B cell (primary cell): ENCODE results near the gene SLC12A7. TPM values are rescaled to one million over a fixed set of nuclear protein-coding genes. Genes with fewer than 3 reads are reported as not detected.

Experiments used
- ATAC-seq: fragments of 200-7000 bp; cut with Tn5 transposase; one replicate; pipeline ENCODE4 v1.10.0; 2021; ENCODE audit warnings: low read depth, mild to moderate bottlenecking, moderate number of reproducible peaks, moderate library complexity
- CTCF ChIA-PET: fragments of 350-600 bp; sonication (Branson Sonifier 250); formaldehyde crosslinking; loops from one replicate; lab custom pipeline; 2021; ENCODE audit warnings: antibody characterized with exemption, inconsistent platforms; lab: Charles Lee
- POLR2A ChIA-PET: fragments of 350-600 bp; sonication (Branson Sonifier 250); formaldehyde crosslinking; loops from one replicate; lab custom pipeline; 2021; ENCODE audit warnings: antibody characterized with exemption; lab: Charles Lee
- DNase-seq: peaks from one replicate; pipeline ENCODE4 v3.0.0; 2013
- H2AFZ ChIP-seq: 2 replicates; pipeline ENCODE4 v1.6.1; 2012; ENCODE audit warnings: mild to moderate bottlenecking, low read depth, low read length; ENCODE audit not compliant: insufficient read depth, poor library complexity, severe bottlenecking
- H3K27ac ChIP-seq, 2 donors: 1 replicate in 1 of 2; 2 replicates in 1 of 2; pipeline ENCODE4 v1.5.1; 2012 to 2013; ENCODE audit warnings: low read length in 2 of 2, mild to moderate bottlenecking in 2 of 2, moderate library complexity in 1 of 2
- H3K27me3 ChIP-seq, 4 experiments: fragments of 200-600 bp in 1 of 4; sonication (generic) in 1 of 4; replicated peaks in 1 of 4; 1 replicate in 2 of 4; 2 replicates in 2 of 4; pipeline versions ENCODE4 v1.6.1 to v1.7.0; 2013 to 2016; ENCODE audit warnings: low read length in 3 of 4, mild to moderate bottlenecking in 2 of 4, mixed read lengths in 1 of 4, moderate library complexity in 1 of 4; ENCODE audit not compliant: insufficient read depth in 4 of 4, control insufficient read depth in 3 of 4; ENCODE audit errors: control extremely low read depth in 1 of 4
- H3K36me3 ChIP-seq, 2 experiments: replicated peaks in 1 of 2; 1 replicate in 1 of 2; 2 replicates in 1 of 2; pipeline versions ENCODE4 v1.6.1 to v1.7.1; 2013; ENCODE audit warnings: low read length in 1 of 2; ENCODE audit not compliant: insufficient read depth in 2 of 2, control insufficient read depth in 1 of 2; ENCODE audit errors: control extremely low read depth in 1 of 2, extremely low read depth in 1 of 2
- H3K4me1 ChIP-seq, 2 donors: fragments of 200-600 bp in 1 of 2; sonication (generic) in 1 of 2; 1 replicate in 1 of 2; 2 replicates in 1 of 2; pipeline versions ENCODE4 v1.5.1 to v1.6.1; 2013 to 2017; ENCODE audit warnings: low read length in 2 of 2; ENCODE audit not compliant: control insufficient read depth in 2 of 2, insufficient read depth in 2 of 2
- H3K4me2 ChIP-seq: replicated peaks from 2 replicates; pipeline ENCODE3; 2012; ENCODE audit warnings: mild to moderate bottlenecking, low read depth, low read length; ENCODE audit not compliant: poor library complexity, severe bottlenecking
- H3K4me3 ChIP-seq, 5 experiments: fragments of 200-600 bp in 1 of 5; sonication (generic) in 1 of 5; 1 replicate in 3 of 5; 2 replicates in 2 of 5; pipeline versions ENCODE4 v1.5.1 to v1.7.0; 2011 to 2016; ENCODE audit warnings: low read length in 4 of 5, mild to moderate bottlenecking in 4 of 5, low read depth in 2 of 5, control low read depth in 1 of 5, moderate library complexity in 1 of 5; ENCODE audit not compliant: insufficient read depth in 1 of 5; ENCODE audit errors: control extremely low read depth in 1 of 5, extremely low read depth in 1 of 5
- H3K79me2 ChIP-seq: fragments of 200-600 bp; sonication (generic); one replicate; pipeline ENCODE4 v1.6.0; 2016; ENCODE audit warnings: low read length; ENCODE audit not compliant: control insufficient read depth, insufficient read depth
- H3K9ac ChIP-seq: fragments of 200-600 bp; sonication (generic); 2 replicates; pipeline ENCODE4 v1.6.1; 2017; ENCODE audit warnings: mild to moderate bottlenecking, low read length, moderate library complexity
- H3K9me3 ChIP-seq, 3 donors: one replicate each; pipeline versions ENCODE4 v1.6.1 to v1.7.1; 2013; ENCODE audit warnings: low read length in 2 of 3; ENCODE audit not compliant: control insufficient read depth in 2 of 3, insufficient read depth in 1 of 3; ENCODE audit errors: control extremely low read depth in 1 of 3
- H4K20me1 ChIP-seq: 2 replicates; pipeline ENCODE4 v1.6.0; 2012; ENCODE audit warnings: mild to moderate bottlenecking, low read length; ENCODE audit not compliant: insufficient read depth, control insufficient read depth, poor library complexity, severe bottlenecking
- H3K27ac Mint-ChIP-seq: one replicate; pipeline ENCODE4 v1.8.0; 2021; ENCODE audit warnings: mixed read lengths
- H3K27me3 Mint-ChIP-seq: one replicate; pipeline ENCODE4 v1.8.0; 2021; ENCODE audit warnings: mixed read lengths
- H3K4me1 Mint-ChIP-seq: one replicate; pipeline ENCODE4 v1.8.0; 2021; ENCODE audit warnings: mixed read lengths
- H3K4me3 Mint-ChIP-seq: one replicate; pipeline ENCODE4 v1.8.0; 2021; ENCODE audit warnings: mixed read lengths
- H3K9me3 Mint-ChIP-seq: one replicate; pipeline ENCODE4 v1.8.0; 2022; ENCODE audit warnings: mixed read lengths; ENCODE audit not compliant: insufficient read depth
- CTCF ChIP-seq: fragments of 200-600 bp; IDR thresholded peaks from one replicate; pipeline ENCODE4 v1.8.0; 2022; ENCODE audit warnings: antibody characterized with exemption, mild to moderate bottlenecking
- EZH2 ChIP-seq: IDR thresholded peaks from 2 replicates; pipeline ENCODE4 v1.6.1; 2012; ENCODE audit warnings: borderline replicate concordance, low read depth, mild to moderate bottlenecking, moderate library complexity, low read length; ENCODE audit not compliant: insufficient read depth, poor library complexity, severe bottlenecking
- WGBS: methylation state at CpG from one replicate; pipeline ENCODE4 v1.1.5; 2013; ENCODE audit warnings: missing lambda C conversion rate; ENCODE audit not compliant: insufficient coverage; 5-methylcytosine and 5-hydroxymethylcytosine counted together
- intact Hi-C: fragments of 100-400 bp; cut with micrococcal nuclease; formaldehyde crosslinking; loops from one replicate; pipeline ENCODE4 v1.10.0; 2022
- polyA plus RNA-seq: library from polyadenylated mRNA; depleted of rRNA; stranded (reverse); fragments of >200 nt; gene quantifications from 2 replicates; pipeline ENCODE4 v1.2.3, GENCODE V29; 2012
- total RNA-seq, 2 donors: library from RNA; stranded (reverse); fragments of 120-200 nt in 1 of 2; gene quantifications; 1 replicate in 1 of 2; 2 replicates in 1 of 2; pipeline versions ENCODE4 v1.2.3 to v1.2.4, GENCODE V29; 2013 to 2022

The SLC12A7 gene
- total and polyA plus RNA-seq, 2 donors (not counting 1 experiment from before 2014, with no cell fraction given) = 25.5 to 34.4 TPM

GRCh38 chr5:1034986-1035385, 76.9 kb downstream of the SLC12A7 start:
- ChIA-PET CTCF (no interaction called here), POLR2A (no interaction called here)
- Histone ChIP-seq H3K4me2 (no peak overlapping the region), H4K20me1 (no peaks in the 10 kb centered on the region), H2AFZ (no peak overlapping the region), H3K9me3 (no peaks in the 10 kb centered on the region), H3K79me2 (no peaks in the 10 kb centered on the region), H3K27me3 (peaks cover 0 to 22% (median under 1%) of the 10 kb centered on the region in 4 experiments), H3K9ac (no peak overlapping the region), H3K36me3 (no peaks in the 10 kb centered on the region), H3K4me1 (no peaks in the 10 kb centered on the region), H3K27ac (no peak overlapping the region), H3K4me3 (no peak overlapping the region)
- TF ChIP-seq CTCF = no peak
- no peak for TF ChIP-seq EZH2
- H3K9me3 Mint-ChIP-seq = no peaks in the 10 kb centered on the region
- WGBS = 92% methylated on average over 2 of the region's 2 CpGs
- no peak overlapping the region for H3K27ac Mint-ChIP-seq
- H3K4me1 Mint-ChIP-seq = no peaks in the 10 kb centered on the region
- DNase-seq (no peak), ATAC-seq (no peak)
- no peak overlapping the region for H3K4me3 Mint-ChIP-seq
- H3K27me3 Mint-ChIP-seq = no peaks in the 10 kb centered on the region
- intact Hi-C loops = no loop called here

DNA sequence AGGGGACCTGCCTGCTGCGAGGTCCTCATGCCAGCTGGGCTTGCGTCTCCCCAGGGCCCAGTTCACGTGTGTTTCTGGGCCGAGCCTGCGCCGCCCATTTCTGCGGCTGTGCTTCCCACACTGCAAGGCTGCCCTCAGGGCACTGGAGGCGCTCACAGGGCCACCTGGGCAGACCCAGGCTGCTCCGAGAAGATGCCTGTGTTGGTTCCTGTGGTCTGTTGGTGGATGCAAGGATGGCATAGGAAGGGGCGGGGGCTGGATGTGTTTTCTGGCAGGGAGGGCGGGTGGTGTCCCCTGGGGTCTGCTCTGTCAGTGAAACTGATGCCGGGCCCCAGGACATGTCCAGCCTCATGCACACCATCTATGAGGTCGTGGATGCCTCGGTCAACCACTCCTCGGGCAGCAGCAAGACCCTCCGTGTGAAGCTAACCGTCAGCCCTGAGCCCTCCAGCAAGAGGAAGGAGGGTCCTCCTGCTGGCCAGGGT, 77.4 kb downstream of the SLC12A7 start:
- no peak overlapping the region for H3K9ac ChIP-seq
- CTCF ChIA-PET = no interaction called here
- POLR2A ChIA-PET = interaction anchor here (0.7 kb wide), 1 partner anchor 107 kb away, joined by 3 read pairs; no protein-coding TSS in a partner anchor
- intact Hi-C loops = no loop called here
- H3K4me1 ChIP-seq = no peaks in the 10 kb centered on the region
- H3K27ac ChIP-seq = no peak overlapping the region
- peaks cover 0 to 2% (median 0%) of the 10 kb centered on the region in 3 donors for H3K9me3 ChIP-seq
- no peaks in the 10 kb centered on the region for H3K27me3 Mint-ChIP-seq
- TF ChIP-seq CTCF (no peak), EZH2 (no peak)
- H3K79me2 ChIP-seq = no peaks in the 10 kb centered on the region
- no peak overlapping the region for H3K4me3 ChIP-seq
- H3K27me3 ChIP-seq = peaks cover 0 to 22% (median under 1%) of the 10 kb centered on the region in 4 experiments
- no peak for ATAC-seq
- H2AFZ ChIP-seq = no peak overlapping the region
- no peaks in the 10 kb centered on the region for H3K9me3 Mint-ChIP-seq
- H3K4me2 ChIP-seq = no peak overlapping the region
- H3K36me3 ChIP-seq = no peaks in the 10 kb centered on the region
- no peaks in the 10 kb centered on the region for H4K20me1 ChIP-seq
- DNase-seq = no peak
- WGBS = 92% methylated on average over 16 of the region's 17 CpGs
- H3K27ac Mint-ChIP-seq = no peak overlapping the region
- no peaks in the 10 kb centered on the region for H3K4me1 Mint-ChIP-seq
- no peak overlapping the region for H3K4me3 Mint-ChIP-seq
